Panc1 (cell line): Measurements from ENCODE around the gene TRAF3IP1. TPM values are rescaled to one million over a fixed set of nuclear protein-coding genes. Genes with fewer than 3 reads are reported as not detected.

Experiments
- ATAC-seq: fragments of 200-7000 bp; cut with Tn5 transposase; 2 replicates; pipeline ENCODE4 v1.9.1; 2020; ENCODE audit warnings: mild to moderate bottlenecking, moderate library complexity
- BruUV-seq: library from RNA; stranded (reverse); fragments of 400-500 nt; replicated peaks from 2 replicates; lab custom pipeline; 2021; lab: Mats Ljungman, UMichigan
- CTCF ChIA-PET: fragments of 300-600 bp; sonication (Branson Sonifier 250); formaldehyde crosslinking; loops from one replicate; lab custom pipeline; 2022; ENCODE audit warnings: antibody characterized with exemption; lab: Charles Lee
- POLR2A ChIA-PET: fragments of 300-600 bp; sonication (Branson Sonifier 250); formaldehyde crosslinking; loops from one replicate; lab custom pipeline; 2022; ENCODE audit warnings: antibody characterized with exemption; lab: Charles Lee
- DNase-seq: peaks from one replicate; pipeline ENCODE4 v3.0.0-alpha.2; 2010; ENCODE audit warnings: low read depth, low spot score
- H3K27ac ChIP-seq: 2 replicates; pipeline ENCODE4 v1.5.1; 2011; ENCODE audit warnings: mild to moderate bottlenecking, low read length, inconsistent platforms
- H3K27me3 ChIP-seq: fragments of 200-500 bp; sonication (Bioruptor generic); 2 replicates; pipeline ENCODE4 v1.6.0; 2014; ENCODE audit warnings: low read length, inconsistent platforms; ENCODE audit not compliant: control insufficient read depth, insufficient read depth
- H3K36me3 ChIP-seq: fragments of 200-500 bp; sonication (Bioruptor generic); 2 replicates; pipeline ENCODE4 v1.5.1; 2014; ENCODE audit warnings: inconsistent platforms, mild to moderate bottlenecking, low read length, moderate library complexity; ENCODE audit not compliant: control insufficient read depth, insufficient read depth
- H3K4me1 ChIP-seq: 2 replicates; pipeline ENCODE4 v1.5.1; 2011; ENCODE audit warnings: inconsistent platforms, mild to moderate bottlenecking, low read length, moderate library complexity; ENCODE audit not compliant: control insufficient read depth, insufficient read depth
- H3K4me3 ChIP-seq, 2 experiments: 2 replicates each; pipeline ENCODE4 v1.5.1; 2011 to 2012; ENCODE audit warnings: low read depth in 2 of 2, low read length in 2 of 2, mild to moderate bottlenecking in 2 of 2, inconsistent platforms in 1 of 2, moderate library complexity in 1 of 2
- H3K9me3 ChIP-seq: fragments of 200-500 bp; sonication (Bioruptor generic); 2 replicates; pipeline ENCODE4 v1.5.1; 2014; ENCODE audit warnings: low read depth, mild to moderate bottlenecking, inconsistent platforms, low read length, moderate library complexity; ENCODE audit not compliant: control insufficient read depth, insufficient read depth
- CTCF ChIP-seq: fragments of 450-650 bp; IDR thresholded peaks from 2 replicates; pipeline ENCODE4 v1.5.1; 2017; ENCODE audit warnings: mild to moderate bottlenecking
- POLR2AphosphoS5 ChIP-seq: IDR thresholded peaks from 2 replicates; pipeline ENCODE4 v1.6.1; 2012; ENCODE audit warnings: mild to moderate bottlenecking, low read depth, low read length, moderate library complexity
- REST ChIP-seq, 2 experiments: IDR thresholded peaks; 2 replicates each; pipeline ENCODE4 v1.6.1; 2011 to 2012; ENCODE audit warnings: low read depth in 2 of 2, control low read depth in 1 of 2, low read length in 1 of 2, mild to moderate bottlenecking in 1 of 2, moderate library complexity in 1 of 2; ENCODE audit not compliant: insufficient read depth in 1 of 2
- SIN3A ChIP-seq: IDR thresholded peaks from 2 replicates; pipeline ENCODE4 v1.6.1; 2012; ENCODE audit warnings: low read depth, mild to moderate bottlenecking, low read length, moderate library complexity, borderline replicate concordance; ENCODE audit not compliant: insufficient read depth
- TCF7L2 ChIP-seq: IDR thresholded peaks from 2 replicates; pipeline ENCODE4 v1.6.1; 2011; ENCODE audit warnings: mild to moderate bottlenecking, low read depth, low read length, inconsistent platforms
- in situ Hi-C: cut with HindIII; loops from 2 replicates; pipeline ENCODE4 v1.10.0; 2016; ENCODE audit warnings: low sequenced_read_pairs, low pct_unique_long_range_greater_than_20kb
- intact Hi-C: fragments of 100-400 bp; cut with micrococcal nuclease; formaldehyde crosslinking; loops from one replicate; pipeline ENCODE4 v1.10.0; 2022; ENCODE audit not compliant: unreplicated experiment
- total RNA-seq: library from RNA; stranded (reverse); gene quantifications from one replicate; pipeline ENCODE4 v1.2.1, GENCODE V29; 2021; ENCODE audit not compliant: unreplicated experiment

Gene TRAF3IP1
- total RNA-seq, 1 experiment from 2014 or later: 23.4 TPM

- no peaks in the 10 kb centered on the region for H3K9me3 ChIP-seq
- TF ChIP-seq POLR2AphosphoS5: no peak
- TF ChIP-seq REST (IDR thresholded peaks at IDR 0.05; ENCODE audit: insufficient read depth in 1 of 2, low read depth in 2 of 2, low read length in 1 of 2): no peak
- TF ChIP-seq CTCF: no peak
- TF ChIP-seq SIN3A: no peak
- no peak for TF ChIP-seq TCF7L2
- no peaks in the 10 kb centered on the region for H3K36me3 ChIP-seq
- CTCF ChIA-PET: interaction anchor here (0.6 kb wide), 2 partner anchors 9 to 439 kb away, joined by 4 to 6 read pairs; no protein-coding TSS in a partner anchor
- intact Hi-C loops (no loop called here), in situ Hi-C loops (no loop called here)
- no peaks in the 10 kb centered on the region for H3K4me1 ChIP-seq
- POLR2A ChIA-PET: interaction anchor here (0.6 to 1.0 kb wide), 2 partner anchors 36 to 110 kb away, joined by 8 to 14 read pairs; no protein-coding TSS in a partner anchor
- no TSS peak for BruUV-seq
- H3K27me3 ChIP-seq: no peaks in the 10 kb centered on the region
- H3K27ac ChIP-seq: no peak overlapping the region
- H3K4me3 ChIP-seq: no peak overlapping the region
- ATAC-seq (no peak), DNase-seq (no peak)
Measured at GRCh38 chr2:238341536-238341935, 21.2 kb downstream of the TRAF3IP1 start.

- no peaks in the 10 kb centered on the region for H3K4me1 ChIP-seq
- TF ChIP-seq CTCF (no peak), REST (IDR thresholded peaks at IDR 0.05; ENCODE audit: insufficient read depth in 1 of 2, low read depth in 2 of 2, low read length in 1 of 2) (no peak), POLR2AphosphoS5 (no peak), SIN3A (no peak), TCF7L2 (no peak)
- BruUV-seq: no TSS peak
- ATAC-seq (no peak), DNase-seq (no peak)
- H3K4me3 ChIP-seq: no peak overlapping the region
- ChIA-PET CTCF (interaction anchor here (0.7 kb wide), 1 partner anchor 85 kb away, joined by 3 read pairs; no protein-coding TSS in a partner anchor), POLR2A (no interaction called here)
- peaks cover 3% of the 10 kb centered on the region; the same call in 1 of the 2 replicates for H3K36me3 ChIP-seq
- no peak overlapping the region for H3K27ac ChIP-seq
- H3K27me3 ChIP-seq: no peaks in the 10 kb centered on the region
- in situ Hi-C loops: no loop called here
- intact Hi-C loops: no loop called here
- H3K9me3 ChIP-seq: no peaks in the 10 kb centered on the region
Measured at GRCh38 chr2:238344035-238344434, 23.7 kb downstream of the TRAF3IP1 start.
